Uterus (tissue), 4 donors: ENCODE results near the gene NR2E3. TPM values are rescaled to one million over a fixed set of nuclear protein-coding genes. Genes with fewer than 3 reads are reported as not detected.

Experiments used
- DNase-seq, 2 donors: peaks; one replicate each; pipeline ENCODE4 v3.0.0-alpha.2; 2019 to 2020
- H3K27ac ChIP-seq, 2 donors: fragments of 200-600 bp; sonication (generic); 1 replicate in 1 of 2; 2 replicates in 1 of 2; pipeline ENCODE4 v1.5.1; 2016 to 2018
- H3K27me3 ChIP-seq, 2 donors: fragments of 200-600 bp; sonication (generic); one replicate each; pipeline ENCODE4 v1.5.1; 2018 to 2019; ENCODE audit warnings: control low read depth in 1 of 2
- H3K36me3 ChIP-seq, 2 donors: fragments of 200-600 bp; sonication (generic); one replicate each; pipeline ENCODE4 v1.5.1; 2019; ENCODE audit warnings: control low read depth in 1 of 2
- H3K4me1 ChIP-seq, 2 donors: fragments of 200-600 bp; sonication (generic); one replicate each; pipeline ENCODE4 v1.5.1; 2018 to 2019; ENCODE audit warnings: control low read depth in 1 of 2
- H3K4me3 ChIP-seq, 2 donors: fragments of 200-600 bp; sonication (generic); 1 replicate in 1 of 2; 2 replicates in 1 of 2; pipeline ENCODE4 v1.5.1; 2018 to 2019; ENCODE audit warnings: mild to moderate bottlenecking in 1 of 2
- H3K9me3 ChIP-seq, 2 donors: fragments of 200-600 bp; sonication (generic); one replicate each; pipeline ENCODE4 v1.5.1; 2019; ENCODE audit warnings: control low read depth in 1 of 2
- POLR2A ChIP-seq, 2 donors: fragments of 450-650 bp; IDR thresholded peaks; one replicate each; pipeline ENCODE4 v1.6.1; 2016; ENCODE audit warnings: antibody characterized with exemption in 2 of 2, mild to moderate bottlenecking in 1 of 2, moderate library complexity in 1 of 2
- intact Hi-C: fragments of 100-400 bp; cut with DNase I; formaldehyde crosslinking; loops from one replicate; pipeline ENCODE4 v1.15.1; 2023; ENCODE audit warnings: low total_unique reads
- total RNA-seq, 4 donors: library from RNA; depleted of rRNA in 3 of 4; stranded (reverse); fragments of >200 nt in 3 of 4; gene quantifications; one replicate each; pipeline versions ENCODE4 v1.1.0 to v1.2.4, GENCODE V29; 2014 to 2023
- TF ChIP-seq, protein P1 (sequence below), 4 experiments: fragments of 200-600 bp in 2 of 4; fragments of 450-650 bp in 2 of 4; sonication (generic) in 2 of 4; IDR thresholded peaks; one replicate each; pipeline ENCODE4 v1.5.1; 2016 to 2019; ENCODE audit warnings: antibody characterized with exemption in 4 of 4, mild to moderate bottlenecking in 2 of 4, moderate library complexity in 1 of 4
- donor health status: DM: yes; HTN: yes; CAD: no.

NR2E3 gene
- total RNA-seq, 4 donors from 2014 or later: 0.41 TPM; not detected in 3

DNA sequence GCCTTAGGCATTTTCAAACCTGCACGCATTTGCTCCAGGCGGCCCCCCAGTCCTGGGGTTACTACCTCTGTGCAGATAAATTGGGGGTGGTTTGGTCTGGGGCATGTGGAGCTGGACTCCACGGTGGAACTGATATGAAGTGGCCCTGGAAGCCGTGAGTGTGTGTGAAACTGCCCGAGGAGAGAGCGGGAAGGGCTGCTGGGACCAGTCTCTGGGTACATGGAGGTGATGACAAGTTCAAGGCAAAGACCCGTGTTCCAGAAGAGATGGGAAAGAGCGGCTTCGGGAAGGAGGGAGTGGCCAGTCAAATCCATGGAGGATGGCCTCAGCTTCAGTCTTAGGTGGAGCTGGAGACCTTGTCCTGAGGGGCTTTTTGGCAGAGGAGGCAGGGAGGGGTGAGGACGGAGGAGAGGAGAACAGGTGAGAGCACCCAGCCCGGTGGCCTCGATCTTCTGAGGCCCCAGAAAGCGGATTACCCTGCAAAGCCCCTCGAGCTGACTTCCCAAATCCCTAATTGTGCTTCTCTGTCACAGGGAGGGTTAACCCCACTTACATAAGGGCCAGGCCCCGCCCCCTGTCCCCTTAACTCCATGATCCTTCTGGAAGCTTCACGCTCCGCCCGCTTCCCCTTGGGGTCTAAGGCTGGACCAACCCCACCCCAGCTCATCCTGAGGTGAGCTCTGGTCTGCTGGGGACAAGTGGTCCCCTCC is 1.9 kb upstream of the NR2E3 start:
- Histone ChIP-seq H3K9me3 (no peaks in the 10 kb centered on the region), H3K4me3 (no peak overlapping the region), H3K36me3 (no peaks in the 10 kb centered on the region), H3K27ac (no peak overlapping the region), H3K4me1 (no peaks in the 10 kb centered on the region), H3K27me3 (no peaks in the 10 kb centered on the region)
- intact Hi-C loops: loop anchor here (10.0 kb wide), 1 partner anchor 364 kb away; no protein-coding TSS in a partner anchor
- no peak for DNase-seq
- TF ChIP-seq, protein P1, sequence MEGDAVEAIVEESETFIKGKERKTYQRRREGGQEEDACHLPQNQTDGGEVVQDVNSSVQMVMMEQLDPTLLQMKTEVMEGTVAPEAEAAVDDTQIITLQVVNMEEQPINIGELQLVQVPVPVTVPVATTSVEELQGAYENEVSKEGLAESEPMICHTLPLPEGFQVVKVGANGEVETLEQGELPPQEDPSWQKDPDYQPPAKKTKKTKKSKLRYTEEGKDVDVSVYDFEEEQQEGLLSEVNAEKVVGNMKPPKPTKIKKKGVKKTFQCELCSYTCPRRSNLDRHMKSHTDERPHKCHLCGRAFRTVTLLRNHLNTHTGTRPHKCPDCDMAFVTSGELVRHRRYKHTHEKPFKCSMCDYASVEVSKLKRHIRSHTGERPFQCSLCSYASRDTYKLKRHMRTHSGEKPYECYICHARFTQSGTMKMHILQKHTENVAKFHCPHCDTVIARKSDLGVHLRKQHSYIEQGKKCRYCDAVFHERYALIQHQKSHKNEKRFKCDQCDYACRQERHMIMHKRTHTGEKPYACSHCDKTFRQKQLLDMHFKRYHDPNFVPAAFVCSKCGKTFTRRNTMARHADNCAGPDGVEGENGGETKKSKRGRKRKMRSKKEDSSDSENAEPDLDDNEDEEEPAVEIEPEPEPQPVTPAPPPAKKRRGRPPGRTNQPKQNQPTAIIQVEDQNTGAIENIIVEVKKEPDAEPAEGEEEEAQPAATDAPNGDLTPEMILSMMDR (IDR thresholded peaks at IDR 0.05): no peak
- no peak for TF ChIP-seq POLR2A (IDR thresholded peaks at IDR 0.05)

DNA sequence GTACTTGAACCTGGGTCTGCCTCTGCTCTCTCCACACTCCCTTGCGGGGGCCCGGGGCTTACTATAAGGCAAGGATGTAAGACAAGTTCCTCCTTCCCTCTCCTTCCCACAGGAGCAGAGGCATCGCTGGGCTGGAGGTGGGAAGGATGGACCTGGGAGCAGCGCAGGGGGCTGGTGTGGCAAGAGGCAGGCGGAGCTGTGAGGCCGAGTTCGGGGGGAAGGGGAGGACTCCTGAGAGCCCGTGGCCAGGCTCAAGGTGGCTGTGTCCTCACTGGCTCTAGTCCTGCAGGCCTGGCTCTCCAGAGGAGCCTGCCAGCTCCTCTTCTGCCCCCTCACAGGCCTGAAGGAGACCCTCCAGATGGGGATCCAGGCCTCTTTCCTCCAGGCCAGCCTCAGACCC is 1.0 kb upstream of the NR2E3 start:
- TF ChIP-seq POLR2A (IDR thresholded peaks at IDR 0.05): no peak
- TF ChIP-seq, protein P1 (IDR thresholded peaks at IDR 0.05): no peak
- no peak for DNase-seq
- intact Hi-C loops: loop anchor here (10.0 kb wide), 1 partner anchor 365 kb away; no protein-coding TSS in a partner anchor

DNA sequence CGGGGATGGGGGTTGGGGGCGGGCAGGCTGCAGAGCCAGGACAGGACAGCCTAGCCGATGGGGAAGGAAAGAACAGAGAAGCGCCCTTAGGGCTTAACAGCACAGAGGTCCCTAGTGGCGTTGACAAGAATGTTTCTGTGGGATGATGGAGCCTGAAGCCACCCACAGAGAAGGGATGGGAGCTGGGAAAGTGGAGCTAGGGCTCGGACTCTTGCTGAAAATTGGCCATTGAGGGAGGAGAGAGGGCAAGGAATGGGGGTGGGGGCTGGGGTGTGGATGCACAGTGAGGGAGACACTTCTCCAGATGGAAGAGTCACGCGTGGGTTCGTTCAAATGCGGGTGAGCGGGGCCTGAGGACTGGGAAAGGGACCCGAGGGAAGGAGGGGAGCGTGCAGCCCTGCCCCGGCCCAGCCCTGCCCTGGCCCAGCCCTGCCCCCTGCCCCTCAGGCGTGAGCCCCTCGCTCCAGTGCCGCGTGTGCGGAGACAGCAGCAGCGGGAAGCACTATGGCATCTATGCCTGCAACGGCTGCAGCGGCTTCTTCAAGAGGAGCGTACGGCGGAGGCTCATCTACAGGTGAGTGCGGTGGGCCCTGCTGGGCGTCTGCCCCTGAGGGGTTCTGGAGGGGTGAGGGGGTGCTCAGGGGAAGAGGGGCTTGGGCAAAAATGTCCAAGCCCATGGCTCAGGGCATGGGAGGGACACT is 832 bp downstream of the NR2E3 start:
- H3K4me3 ChIP-seq: no peak overlapping the region
- H3K4me1 ChIP-seq: no peaks in the 10 kb centered on the region
- DNase-seq: no peak
- TF ChIP-seq POLR2A (IDR thresholded peaks at IDR 0.05): no peak
- TF ChIP-seq, protein P1 (IDR thresholded peaks at IDR 0.05): no peak
- intact Hi-C loops: no loop called here
- no peaks in the 10 kb centered on the region for H3K27me3 ChIP-seq
- no peaks in the 10 kb centered on the region for H3K36me3 ChIP-seq
- H3K9me3 ChIP-seq: no peaks in the 10 kb centered on the region
- no peak overlapping the region for H3K27ac ChIP-seq

More for the DNA sequence above, 1.0 kb upstream of the NR2E3 start:
- H3K9me3 ChIP-seq: no peaks in the 10 kb centered on the region
- H3K4me1 ChIP-seq: no peaks in the 10 kb centered on the region
- no peak overlapping the region for H3K27ac ChIP-seq
- H3K4me3 ChIP-seq: no peak overlapping the region
- H3K27me3 ChIP-seq: no peaks in the 10 kb centered on the region
- no peaks in the 10 kb centered on the region for H3K36me3 ChIP-seq

DNA sequence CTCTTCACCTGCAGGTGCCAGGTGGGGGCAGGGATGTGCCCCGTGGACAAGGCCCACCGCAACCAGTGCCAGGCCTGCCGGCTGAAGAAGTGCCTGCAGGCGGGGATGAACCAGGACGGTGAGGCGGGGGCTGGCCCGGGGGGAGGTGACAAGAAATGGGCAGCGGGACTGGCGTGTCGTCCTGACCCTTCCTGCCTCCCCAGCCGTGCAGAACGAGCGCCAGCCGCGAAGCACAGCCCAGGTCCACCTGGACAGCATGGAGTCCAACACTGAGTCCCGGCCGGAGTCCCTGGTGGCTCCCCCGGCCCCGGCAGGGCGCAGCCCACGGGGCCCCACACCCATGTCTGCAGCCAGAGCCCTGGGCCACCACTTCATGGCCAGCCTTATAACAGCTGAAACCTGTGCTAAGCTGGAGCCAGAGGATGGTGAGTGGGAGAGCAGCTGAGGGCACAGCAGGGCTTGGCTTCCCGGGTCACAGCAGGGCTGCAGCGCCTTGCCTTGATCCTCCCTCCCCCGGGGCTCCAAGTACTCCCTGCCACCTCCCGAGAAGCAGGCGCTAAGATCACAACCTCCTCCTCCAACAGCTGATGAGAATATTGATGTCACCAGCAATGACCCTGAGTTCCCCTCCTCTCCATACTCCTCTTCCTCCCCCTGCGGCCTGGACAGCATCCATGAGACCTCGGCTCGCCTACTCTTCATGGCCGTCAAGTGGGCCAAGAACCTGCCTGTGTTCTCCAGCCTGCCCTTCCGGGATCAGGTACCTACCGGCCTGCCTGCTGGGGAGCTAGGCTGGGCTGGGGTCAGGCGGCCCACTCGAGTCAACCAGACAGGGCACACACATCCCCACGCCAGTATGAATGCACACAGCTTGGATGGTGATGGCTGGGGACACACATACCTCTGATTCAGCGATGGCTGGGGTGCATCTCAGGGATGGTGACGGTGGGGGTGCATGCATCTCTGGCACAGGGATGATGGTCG is 1.7 kb downstream of the NR2E3 start:
- Histone ChIP-seq H3K27me3 (no peaks in the 10 kb centered on the region), H3K4me3 (no peak overlapping the region), H3K9me3 (no peaks in the 10 kb centered on the region), H3K4me1 (no peaks in the 10 kb centered on the region), H3K36me3 (no peaks in the 10 kb centered on the region), H3K27ac (no peak overlapping the region)
- no peak for DNase-seq
- TF ChIP-seq POLR2A (IDR thresholded peaks at IDR 0.05): no peak
- TF ChIP-seq, protein P1 (IDR thresholded peaks at IDR 0.05): no peak
- intact Hi-C loops: no loop called here
